Mononuclear cell (primary cell): ENCODE results near the gene KMT2B. TPM values are rescaled to one million over a fixed set of nuclear protein-coding genes. Genes with fewer than 3 reads are reported as not detected.

Source experiments
- H3K27me3 ChIP-seq: 2 replicates; pipeline ENCODE4 v1.6.0; 2011; ENCODE audit warnings: low read length, control low read depth; ENCODE audit not compliant: insufficient read depth
- H3K4me1 ChIP-seq: 2 replicates; pipeline ENCODE4 v1.5.1; 2011; ENCODE audit warnings: mild to moderate bottlenecking, low read length, control low read depth; ENCODE audit not compliant: insufficient read depth
- H3K4me3 ChIP-seq: 2 replicates; pipeline ENCODE4 v1.5.1; 2011; ENCODE audit warnings: mild to moderate bottlenecking, low read length, moderate library complexity
- H3K9me3 ChIP-seq: 2 replicates; pipeline ENCODE4 v1.5.1; 2011; ENCODE audit warnings: low read depth, mild to moderate bottlenecking, control low read depth, low read length
- total RNA-seq: library from RNA; depleted of rRNA; stranded (reverse); fragments of >200 nt; gene quantifications from one replicate; pipeline ENCODE4 v1.2.3, GENCODE V29; 2012

Gene KMT2B
- total RNA-seq, 1 donor = 10.8 TPM

GRCh38 chr19:35727956-35728706 lies 10.3 kb downstream of the KMT2B start:
- H3K9me3 ChIP-seq = no peaks in the 10 kb centered on the region
- H3K27me3 ChIP-seq = no peaks in the 10 kb centered on the region
- no peaks in the 10 kb centered on the region for H3K4me1 ChIP-seq
- H3K4me3 ChIP-seq = no peak overlapping the region

GRCh38 chr19:35729021-35729420 lies 11.2 kb downstream of the KMT2B start:
- H3K27me3 ChIP-seq = no peaks in the 10 kb centered on the region
- no peaks in the 10 kb centered on the region for H3K4me1 ChIP-seq
- no peaks in the 10 kb centered on the region for H3K9me3 ChIP-seq
- no peak overlapping the region for H3K4me3 ChIP-seq

GRCh38 chr19:35729763-35730162 lies 12.0 kb downstream of the KMT2B start:
- Histone ChIP-seq H3K4me3 (no peak overlapping the region), H3K9me3 (no peaks in the 10 kb centered on the region), H3K4me1 (no peaks in the 10 kb centered on the region), H3K27me3 (no peaks in the 10 kb centered on the region)

GRCh38 chr19:35730326-35730725 lies 12.5 kb downstream of the KMT2B start:
- Histone ChIP-seq H3K4me3 (no peak overlapping the region), H3K4me1 (no peaks in the 10 kb centered on the region), H3K9me3 (no peaks in the 10 kb centered on the region), H3K27me3 (no peaks in the 10 kb centered on the region)

GRCh38 chr19:35731353-35731752 lies 13.6 kb downstream of the KMT2B start:
- no peak overlapping the region for H3K4me3 ChIP-seq
- no peaks in the 10 kb centered on the region for H3K4me1 ChIP-seq
- no peaks in the 10 kb centered on the region for H3K9me3 ChIP-seq
- H3K27me3 ChIP-seq = no peaks in the 10 kb centered on the region

- H3K9me3 ChIP-seq = no peaks in the 10 kb centered on the region
- peaks cover 2% of the 10 kb centered on the region for H3K4me1 ChIP-seq
- no peaks in the 10 kb centered on the region for H3K27me3 ChIP-seq
- no peak overlapping the region for H3K4me3 ChIP-seq
These were observed 14.1 kb downstream of the KMT2B start for GRCh38 chr19:35731779-35732405.

- Histone ChIP-seq H3K27me3 (no peaks in the 10 kb centered on the region), H3K4me1 (peaks cover 10% of the 10 kb centered on the region), H3K9me3 (no peaks in the 10 kb centered on the region), H3K4me3 (no peak overlapping the region)
These were observed 14.9 kb downstream of the KMT2B start for GRCh38 chr19:35732540-35733179.

- no peaks in the 10 kb centered on the region for H3K27me3 ChIP-seq
- H3K4me1 ChIP-seq = peaks cover 10% of the 10 kb centered on the region
- no peak overlapping the region for H3K4me3 ChIP-seq
- H3K9me3 ChIP-seq = no peaks in the 10 kb centered on the region
These were observed 15.7 kb downstream of the KMT2B start for GRCh38 chr19:35733180-35734125.

GRCh38 chr19:35734273-35734672 lies 16.5 kb downstream of the KMT2B start:
- no peak overlapping the region for H3K4me3 ChIP-seq
- H3K27me3 ChIP-seq = no peaks in the 10 kb centered on the region

GRCh38 chr19:35734889-35735288 lies 17.1 kb downstream of the KMT2B start:
- Histone ChIP-seq H3K4me3 (no peak overlapping the region), H3K4me1 (peaks cover 17% of the 10 kb centered on the region), H3K9me3 (no peaks in the 10 kb centered on the region), H3K27me3 (no peaks in the 10 kb centered on the region)

More at GRCh38 chr19:35734273-35734672, 16.5 kb downstream of the KMT2B start:
- no peaks in the 10 kb centered on the region for H3K9me3 ChIP-seq
- H3K4me1 ChIP-seq = peaks cover 11% of the 10 kb centered on the region

GRCh38 chr19:35736913-35737886 lies 19.4 kb downstream of the KMT2B start:
- Histone ChIP-seq H3K4me3 (no peak overlapping the region), H3K9me3 (no peaks in the 10 kb centered on the region), H3K27me3 (no peaks in the 10 kb centered on the region), H3K4me1 (peaks cover 35% of the 10 kb centered on the region)

- Histone ChIP-seq H3K27me3 (no peaks in the 10 kb centered on the region), H3K9me3 (no peaks in the 10 kb centered on the region), H3K4me1 (peaks cover 45% of the 10 kb centered on the region), H3K4me3 (no peak overlapping the region)
These were observed 20.5 kb downstream of the KMT2B start for GRCh38 chr19:35738021-35738886.

- H3K27me3 ChIP-seq = no peaks in the 10 kb centered on the region
- H3K4me1 ChIP-seq = peaks cover 51% of the 10 kb centered on the region
- no peak overlapping the region for H3K4me3 ChIP-seq
- H3K9me3 ChIP-seq = no peaks in the 10 kb centered on the region
These were observed 21.1 kb downstream of the KMT2B start for GRCh38 chr19:35738887-35739229.
